ENCODE data around the gene PCDHGA3.
"Not testable (repeated sequence)": the region's sequence is repeated elsewhere in the genome, so short reads cannot be mapped to it uniquely, and the experiment has no call there.

PCDHGA3 gene

DNA sequence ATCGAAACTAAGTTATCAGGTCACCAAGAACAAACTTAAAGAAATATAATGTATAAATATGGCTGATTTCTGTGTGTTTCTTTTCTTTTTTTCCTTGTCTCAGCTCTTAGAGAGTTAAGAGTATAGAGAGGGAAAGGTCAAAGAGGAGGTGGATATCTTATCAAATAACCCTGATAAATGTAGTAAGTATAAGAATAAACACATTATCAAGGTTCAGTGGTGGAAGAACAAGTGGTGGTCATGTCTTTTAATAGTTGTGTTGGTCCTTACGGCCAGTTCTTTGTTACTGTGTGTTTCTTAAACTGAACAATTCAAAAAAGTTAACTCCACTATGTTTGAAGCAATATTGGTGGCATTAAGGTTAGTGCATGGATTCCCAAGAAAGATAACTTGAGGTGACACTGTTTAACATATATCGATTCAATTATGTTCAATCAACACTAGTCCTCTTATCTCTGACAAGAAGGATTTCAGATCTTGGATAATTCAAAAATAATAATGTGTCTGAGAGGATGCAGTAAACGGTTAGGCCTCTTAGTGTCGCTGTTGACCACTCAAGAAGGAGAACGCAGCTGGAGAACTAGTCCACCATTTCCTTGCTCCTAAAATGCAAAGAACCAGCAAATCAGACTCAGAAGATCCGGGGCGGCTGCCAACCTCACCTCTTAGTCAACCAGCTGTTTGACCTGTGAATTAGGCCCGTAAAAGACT is at the start of gene PCDHGA3:
Gene PCDHGA3 (plus strand): TSS at position 588 of the 711 bp plus-strand sequence. CDS start 205 bp downstream, outside the sequence.
- Histone ChIP-seq H3K4me3 (ENCODE audit: low read depth in 1 of 2, low read length in 2 of 2) (peak within 1 kb of the TSS in 1 of 2 donors; percentile 19), H3K36me3 (ENCODE audit: insufficient read depth, low read length) (no peaks in the 10 kb centered on the region), H3K27me3 (ENCODE audit: control insufficient read depth in 1 of 2, insufficient read depth in 2 of 2, low read length in 2 of 2) (peaks cover 0 to 6% of the 10 kb centered on the region in 2 donors), H3K9me3 (ENCODE audit: low read length) (peaks cover 64% of the 10 kb centered on the region), H3K4me1 (ENCODE audit: insufficient read depth, low read length) (no peaks in the 10 kb centered on the region), H3K27ac (ENCODE audit: low read depth, low read length) (no peak within 1 kb of the TSS), H3K9ac (ENCODE audit: low read length) (no peak within 1 kb of the TSS)

DNA sequence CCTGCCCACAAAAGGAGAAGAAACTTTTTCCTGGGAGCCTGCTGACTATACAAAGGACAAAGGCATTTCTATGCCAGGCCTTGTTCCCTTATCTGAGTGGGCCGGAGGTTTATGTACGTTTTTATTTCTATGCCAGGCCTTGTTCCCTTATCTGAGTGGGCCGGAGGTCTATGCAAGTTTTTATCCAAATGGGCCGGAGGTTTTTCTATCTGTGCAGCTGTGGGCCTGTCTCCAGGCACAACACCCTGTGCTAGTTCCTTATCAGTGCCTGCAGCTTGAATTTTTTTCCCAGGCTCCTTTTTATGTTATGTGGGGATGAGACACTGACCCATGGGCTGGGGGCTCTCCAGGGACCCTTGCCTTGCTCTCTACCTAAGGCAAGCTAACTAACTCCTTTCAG is 45.3 kb upstream of the PCDHGA3 start:
- Histone ChIP-seq H3K27ac (ENCODE audit: low read depth, low read length) (no peak overlapping the region), H3K4me1 (ENCODE audit: insufficient read depth, low read length) (no peaks in the 10 kb centered on the region), H3K4me3 (ENCODE audit: low read depth in 1 of 2, low read length in 2 of 2) (no peak overlapping the region), H3K27me3 (ENCODE audit: control insufficient read depth in 1 of 2, insufficient read depth in 2 of 2, low read length in 2 of 2) (no peaks in the 10 kb centered on the region), H3K9me3 (ENCODE audit: low read length) (peaks cover 27% of the 10 kb centered on the region), H3K36me3 (ENCODE audit: insufficient read depth, low read length) (no peaks in the 10 kb centered on the region), H3K9ac (ENCODE audit: low read length) (no peak overlapping the region)

DNA sequence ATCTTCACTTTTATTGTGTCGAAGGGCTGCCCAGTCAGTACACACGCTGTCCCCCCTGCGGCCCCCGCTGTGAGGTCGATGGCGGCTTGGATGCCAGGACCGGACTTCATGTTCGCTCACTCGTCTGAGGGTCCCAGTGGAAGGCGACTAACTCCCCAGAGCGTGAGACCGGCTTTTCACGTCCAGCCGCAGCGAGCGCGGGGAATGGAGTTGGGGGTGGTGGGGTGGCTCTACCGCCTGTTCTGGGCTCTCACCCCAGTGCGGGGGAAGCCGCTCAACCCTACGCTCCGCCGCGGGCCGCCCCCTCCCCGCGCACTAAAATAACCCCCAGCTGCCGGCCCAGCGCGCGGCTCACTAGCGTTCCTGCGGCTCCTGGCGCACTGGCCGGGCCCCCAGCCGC is 39.9 kb upstream of the PCDHGA3 start, which contains the start of gene SLC25A2:
Gene SLC25A2 (minus strand): TSS at position 294 of the 400 bp plus-strand sequence. CDS start 184 bp downstream, at position 110.
- H3K4me3 ChIP-seq (ENCODE audit: low read depth in 1 of 2, low read length in 2 of 2) = peak within 1 kb of the TSS in 1 of 2 donors; percentile 25
- H3K4me1 ChIP-seq (ENCODE audit: insufficient read depth, low read length) = no peaks in the 10 kb centered on the region
- H3K27ac ChIP-seq (ENCODE audit: low read depth, low read length) = no peak within 1 kb of the TSS
- no peak within 1 kb of the TSS for H3K9ac ChIP-seq (ENCODE audit: low read length)
- H3K27me3 ChIP-seq (ENCODE audit: control insufficient read depth in 1 of 2, insufficient read depth in 2 of 2, low read length in 2 of 2) = no peaks in the 10 kb centered on the region
- H3K9me3 ChIP-seq (ENCODE audit: low read length) = peaks cover 35% of the 10 kb centered on the region
- H3K36me3 ChIP-seq (ENCODE audit: insufficient read depth, low read length) = no peaks in the 10 kb centered on the region

DNA sequence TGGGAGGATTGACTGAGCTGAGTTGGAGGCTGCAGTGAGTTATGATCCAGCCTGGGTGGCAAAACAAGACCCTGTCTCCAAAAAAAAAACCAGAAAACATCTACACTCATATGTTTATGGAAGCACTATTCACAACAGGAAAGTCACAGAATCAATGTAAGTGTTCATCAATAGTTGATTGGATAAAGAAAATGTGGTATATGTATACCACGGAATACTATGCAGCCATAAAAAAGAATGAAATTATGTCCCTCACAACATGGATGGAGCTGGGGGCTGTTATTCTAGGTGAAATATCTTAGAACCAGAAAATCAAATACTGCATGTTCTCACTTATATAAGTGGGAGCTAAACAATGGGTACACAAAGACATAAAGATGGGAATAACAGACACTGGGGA is 37.0 kb upstream of the PCDHGA3 start:
- H3K4me1 ChIP-seq (ENCODE audit: insufficient read depth, low read length) = no peaks in the 10 kb centered on the region
- H3K27me3 ChIP-seq (ENCODE audit: control insufficient read depth in 1 of 2, insufficient read depth in 2 of 2, low read length in 2 of 2) = no peaks in the 10 kb centered on the region
- no peak overlapping the region for H3K9ac ChIP-seq (ENCODE audit: low read length)
- no peak overlapping the region for H3K27ac ChIP-seq (ENCODE audit: low read depth, low read length)
- H3K9me3 ChIP-seq (ENCODE audit: low read length) = peaks cover 41% of the 10 kb centered on the region
- no peak overlapping the region for H3K4me3 ChIP-seq (ENCODE audit: low read depth in 1 of 2, low read length in 2 of 2)
- no peaks in the 10 kb centered on the region for H3K36me3 ChIP-seq (ENCODE audit: insufficient read depth, low read length)

DNA sequence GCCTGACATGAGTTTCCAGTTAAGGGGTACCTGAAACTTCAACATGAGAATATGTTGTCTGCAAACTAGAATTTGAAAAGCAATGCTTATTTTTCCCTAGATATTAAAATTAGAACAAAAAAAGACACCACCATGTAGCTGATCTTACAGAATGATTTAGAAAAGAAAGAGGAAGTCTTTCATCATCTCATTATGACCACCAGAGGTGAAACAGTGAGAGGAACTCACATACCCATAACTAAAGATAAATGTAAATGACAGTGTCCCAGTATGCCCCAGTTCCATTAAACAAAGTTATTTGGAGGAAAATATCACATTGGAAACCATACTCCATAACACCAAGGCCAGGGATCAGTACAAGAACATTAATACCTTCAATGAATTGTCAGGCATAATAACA is 29.9 kb upstream of the PCDHGA3 start:
- no peak overlapping the region for H3K4me3 ChIP-seq (ENCODE audit: low read depth in 1 of 2, low read length in 2 of 2)

DNA sequence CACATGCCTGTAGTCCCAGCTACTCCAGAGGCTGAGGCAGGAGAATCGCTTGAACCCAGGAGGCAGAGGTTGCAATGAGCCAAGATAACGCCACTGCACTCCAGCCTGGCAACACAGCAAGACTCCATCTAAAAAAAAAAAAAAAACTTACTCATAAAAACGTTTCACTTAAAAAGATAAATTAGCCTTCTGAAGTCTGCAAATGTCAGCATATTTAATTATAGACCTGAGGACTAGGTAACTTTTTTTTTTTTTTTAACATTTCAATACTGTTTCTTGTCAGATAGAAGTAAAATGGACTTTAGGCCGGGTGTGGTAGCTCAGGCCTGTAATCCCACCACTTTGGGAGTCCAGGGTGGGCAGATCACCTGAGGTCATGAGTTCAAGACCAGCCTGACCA is 26.7 kb upstream of the PCDHGA3 start:
- not testable (repeated sequence) for H3K9ac ChIP-seq (ENCODE audit: low read length); H3K27ac ChIP-seq (ENCODE audit: low read depth, low read length); H3K27me3 ChIP-seq (ENCODE audit: control insufficient read depth in 1 of 2, insufficient read depth in 2 of 2, low read length in 2 of 2); H3K4me1 ChIP-seq (ENCODE audit: insufficient read depth, low read length); H3K4me3 ChIP-seq (ENCODE audit: low read depth in 1 of 2, low read length in 2 of 2)
- Histone ChIP-seq H3K36me3 (ENCODE audit: insufficient read depth, low read length) (peaks cover 19% of the 10 kb centered on the region), H3K9me3 (ENCODE audit: low read length) (peaks cover 55% of the 10 kb centered on the region)

More for the DNA sequence above, 29.9 kb upstream of the PCDHGA3 start:
- H3K27ac ChIP-seq (ENCODE audit: low read depth, low read length) = no peak overlapping the region
- no peak overlapping the region for H3K9ac ChIP-seq (ENCODE audit: low read length)
- H3K27me3 ChIP-seq (ENCODE audit: control insufficient read depth in 1 of 2, insufficient read depth in 2 of 2, low read length in 2 of 2) = no peaks in the 10 kb centered on the region
- no peaks in the 10 kb centered on the region for H3K4me1 ChIP-seq (ENCODE audit: insufficient read depth, low read length)
- H3K9me3 ChIP-seq (ENCODE audit: low read length) = peaks cover 52% of the 10 kb centered on the region
- peaks cover 6% of the 10 kb centered on the region for H3K36me3 ChIP-seq (ENCODE audit: insufficient read depth, low read length)

DNA sequence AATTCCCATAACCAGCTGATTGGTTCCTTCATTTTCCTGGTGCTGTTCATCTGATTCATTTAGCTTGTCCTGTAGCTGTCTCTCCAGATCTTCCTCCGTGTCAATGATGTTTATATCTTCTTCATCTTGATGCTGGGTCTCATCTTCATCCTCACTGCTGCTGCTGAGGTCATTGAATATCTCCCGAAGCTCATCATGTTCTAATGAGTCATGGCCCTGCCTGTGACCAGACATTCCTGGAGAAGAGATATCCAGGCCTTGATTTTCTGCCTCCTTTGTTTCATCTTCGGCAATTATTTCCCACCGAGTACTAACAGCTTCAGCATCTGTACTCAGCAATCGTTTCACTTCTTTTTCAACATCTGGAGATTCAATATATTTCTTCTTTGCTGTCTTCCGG is 24.4 kb upstream of the PCDHGA3 start:
- peaks cover 19% of the 10 kb centered on the region for H3K36me3 ChIP-seq (ENCODE audit: insufficient read depth, low read length)
- no peak overlapping the region for H3K9ac ChIP-seq (ENCODE audit: low read length)
- no peaks in the 10 kb centered on the region for H3K4me1 ChIP-seq (ENCODE audit: insufficient read depth, low read length)
- H3K27ac ChIP-seq (ENCODE audit: low read depth, low read length) = no peak overlapping the region
- peaks cover 52% of the 10 kb centered on the region for H3K9me3 ChIP-seq (ENCODE audit: low read length)
- peak overlapping the region; percentile 98 for H3K4me3 ChIP-seq (ENCODE audit: low read depth in 1 of 2, low read length in 2 of 2)
- no peaks in the 10 kb centered on the region for H3K27me3 ChIP-seq (ENCODE audit: control insufficient read depth in 1 of 2, insufficient read depth in 2 of 2, low read length in 2 of 2)

DNA sequence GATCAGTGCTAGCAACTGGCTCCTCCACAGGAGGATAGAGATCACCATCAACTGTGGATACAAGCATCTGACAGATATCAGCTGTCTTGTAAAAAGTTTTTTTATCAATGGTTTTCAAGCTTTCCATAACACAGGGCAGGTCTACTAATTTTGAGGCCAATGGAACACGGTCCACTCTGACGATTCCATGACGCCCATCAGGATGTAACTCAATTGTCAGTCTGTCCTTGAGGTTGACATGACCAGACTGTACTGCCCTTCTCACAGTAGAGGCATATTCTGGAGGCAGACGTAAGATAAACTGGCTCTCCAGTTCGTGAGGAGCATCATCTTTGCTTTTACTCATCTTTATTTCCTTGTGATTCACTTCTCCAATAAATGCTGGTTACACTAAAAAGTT is 23.9 kb upstream of the PCDHGA3 start:
- Histone ChIP-seq H3K9ac (ENCODE audit: low read length) (no peak overlapping the region), H3K36me3 (ENCODE audit: insufficient read depth, low read length) (peaks cover 19% of the 10 kb centered on the region), H3K27me3 (ENCODE audit: control insufficient read depth in 1 of 2, insufficient read depth in 2 of 2, low read length in 2 of 2) (no peaks in the 10 kb centered on the region), H3K9me3 (ENCODE audit: low read length) (peaks cover 51% of the 10 kb centered on the region), H3K4me1 (ENCODE audit: insufficient read depth, low read length) (no peaks in the 10 kb centered on the region), H3K27ac (ENCODE audit: low read depth, low read length) (no peak overlapping the region), H3K4me3 (ENCODE audit: low read depth in 1 of 2, low read length in 2 of 2) (peak overlapping the region; percentile 98)

DNA sequence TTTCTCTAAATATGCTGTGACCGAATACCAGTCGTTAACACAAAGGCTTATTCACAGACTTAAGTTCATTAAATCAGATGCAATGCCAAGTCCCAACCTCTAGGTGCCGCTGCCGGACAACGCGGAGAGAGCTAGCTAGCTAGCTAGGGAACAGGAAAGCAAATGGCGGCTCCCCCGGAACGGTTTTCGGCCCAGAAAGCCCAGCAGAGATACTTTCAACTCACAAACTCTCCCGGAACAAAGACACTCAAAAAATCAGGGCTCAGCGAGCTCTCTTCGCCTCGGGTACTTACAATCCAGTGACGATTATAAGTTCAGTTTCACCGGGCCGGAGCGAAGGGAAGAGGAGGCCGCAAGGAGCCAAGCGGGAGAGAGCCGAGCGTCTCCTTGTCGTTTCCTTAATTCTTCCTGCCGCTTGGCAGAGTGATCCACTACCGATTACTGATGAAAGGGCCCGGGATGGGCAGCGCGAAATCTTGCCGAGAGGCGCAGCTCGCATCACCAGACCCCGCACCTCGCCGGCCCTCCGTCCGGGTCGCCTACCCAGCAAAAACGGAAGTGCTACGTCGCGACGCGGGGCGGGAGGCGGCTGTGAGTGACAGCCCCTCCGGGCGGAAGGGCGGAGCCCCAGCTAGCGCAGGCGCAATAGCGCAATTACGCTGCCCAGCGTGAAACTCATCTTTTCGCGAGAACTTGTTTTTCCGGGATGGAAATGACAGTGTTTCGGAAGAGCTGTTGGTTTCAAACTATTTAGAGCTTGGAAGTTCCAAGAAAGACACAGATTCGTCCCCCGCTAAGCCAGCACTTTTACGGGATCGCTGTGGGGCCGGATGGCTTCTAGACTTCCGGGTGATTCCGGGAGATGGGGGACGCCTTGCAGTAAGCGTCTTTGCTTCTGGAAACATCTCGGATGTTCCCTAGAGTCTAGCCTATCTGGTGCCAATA is 23.1 kb upstream of the PCDHGA3 start, which contains the start of gene TAF7:
Gene TAF7 (minus strand): TSS at position 560 of the 945 bp plus-strand sequence. CDS start 740 bp downstream, outside the sequence.
- Histone ChIP-seq H3K4me1 (ENCODE audit: insufficient read depth, low read length) (no peaks in the 10 kb centered on the region), H3K27me3 (ENCODE audit: control insufficient read depth in 1 of 2, insufficient read depth in 2 of 2, low read length in 2 of 2) (no peaks in the 10 kb centered on the region), H3K9me3 (ENCODE audit: low read length) (peaks cover 46% of the 10 kb centered on the region), H3K9ac (ENCODE audit: low read length) (peak within 1 kb of the TSS; percentile 59), H3K36me3 (ENCODE audit: insufficient read depth, low read length) (peaks cover 19% of the 10 kb centered on the region), H3K4me3 (ENCODE audit: low read depth in 1 of 2, low read length in 2 of 2) (peak within 1 kb of the TSS; percentile 98), H3K27ac (ENCODE audit: low read depth, low read length) (peak within 1 kb of the TSS; percentile 89)

DNA sequence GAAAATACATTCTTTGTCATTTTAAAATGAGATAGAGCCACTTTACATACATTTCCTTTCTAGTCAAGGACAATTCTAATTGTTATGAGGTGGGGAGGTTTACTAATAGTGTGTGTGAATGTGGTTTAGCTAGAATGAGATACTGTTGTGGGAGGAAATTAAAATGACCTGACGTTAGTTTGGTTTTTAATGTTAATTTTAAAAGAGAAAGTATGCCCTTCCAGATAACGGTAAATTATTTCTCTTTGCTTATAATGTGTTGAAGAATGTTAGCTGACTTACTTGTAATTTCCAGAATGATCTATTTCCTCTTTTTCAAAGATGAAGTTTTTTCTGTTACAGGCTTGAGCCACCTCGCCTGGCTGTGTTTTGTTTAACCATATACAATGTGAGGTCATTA is 21.4 kb upstream of the PCDHGA3 start:
- Histone ChIP-seq H3K4me3 (ENCODE audit: low read depth in 1 of 2, low read length in 2 of 2) (no peak overlapping the region), H3K4me1 (ENCODE audit: insufficient read depth, low read length) (no peaks in the 10 kb centered on the region), H3K9me3 (ENCODE audit: low read length) (peaks cover 37% of the 10 kb centered on the region), H3K27ac (ENCODE audit: low read depth, low read length) (no peak overlapping the region), H3K9ac (ENCODE audit: low read length) (no peak overlapping the region), H3K27me3 (ENCODE audit: control insufficient read depth in 1 of 2, insufficient read depth in 2 of 2, low read length in 2 of 2) (no peaks in the 10 kb centered on the region), H3K36me3 (ENCODE audit: insufficient read depth, low read length) (peaks cover 19% of the 10 kb centered on the region)

DNA sequence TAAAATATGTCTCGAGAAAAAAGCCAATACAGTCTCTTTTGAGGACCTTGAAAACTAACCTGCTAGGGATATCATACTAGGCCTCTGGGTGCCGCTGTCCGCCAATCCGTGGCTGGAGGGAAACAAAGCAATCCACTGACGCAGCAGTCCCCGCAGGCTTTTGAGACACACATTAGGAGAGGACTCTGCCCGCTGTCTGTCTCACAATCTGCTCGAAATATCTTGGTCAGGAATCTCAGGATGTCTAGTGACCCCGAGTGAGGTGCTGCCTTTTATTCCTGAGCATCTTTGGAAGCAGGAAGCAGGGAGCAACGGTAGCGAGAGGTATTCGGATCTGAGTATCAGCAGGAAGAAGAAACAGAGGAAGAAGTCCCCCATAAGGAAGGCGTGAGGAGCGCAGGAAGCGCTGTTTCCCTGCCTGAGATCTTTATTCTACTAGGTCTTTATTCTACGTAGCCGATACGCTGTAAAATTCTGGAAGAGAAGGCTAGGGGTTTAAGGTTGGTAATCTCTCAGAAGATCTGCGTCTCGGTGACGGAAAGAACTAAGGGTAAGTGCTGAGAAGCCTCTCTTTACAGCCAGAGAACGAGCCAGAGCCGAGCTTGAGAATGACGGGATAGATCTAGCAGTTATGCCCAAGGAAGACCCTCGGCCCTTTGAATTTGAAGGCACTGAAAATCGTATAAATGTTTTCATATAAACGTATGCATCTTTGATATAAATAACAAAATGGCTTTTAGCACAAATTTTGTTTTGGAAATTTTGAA is 17.4 kb upstream of the PCDHGA3 start:
- Histone ChIP-seq H3K36me3 (ENCODE audit: insufficient read depth, low read length) (no peaks in the 10 kb centered on the region), H3K4me1 (ENCODE audit: insufficient read depth, low read length) (no peaks in the 10 kb centered on the region), H3K9ac (ENCODE audit: low read length) (peak overlapping the region; percentile 38), H3K27ac (ENCODE audit: low read depth, low read length) (no peak overlapping the region), H3K9me3 (ENCODE audit: low read length) (peaks cover 36% of the 10 kb centered on the region), H3K4me3 (ENCODE audit: low read depth in 1 of 2, low read length in 2 of 2) (peak overlapping the region; percentile 37 to 72), H3K27me3 (ENCODE audit: control insufficient read depth in 1 of 2, insufficient read depth in 2 of 2, low read length in 2 of 2) (no peaks in the 10 kb centered on the region)

Measured in muscle layer of colon (tissue), 2 donors.